MCF 10A (cell line): ENCODE data around the gene KLF14. TPM values are rescaled to one million over a fixed set of nuclear protein-coding genes. Genes with fewer than 3 reads are reported as not detected.

ENCODE experiments used
- BruUV-seq: library from RNA; stranded (reverse); fragments of 400-500 nt; replicated peaks from 2 replicates; lab custom pipeline; 2021; lab: Mats Ljungman, UMichigan
- CTCF ChIA-PET: fragments of 300-600 bp; sonication (Branson Sonifier 250); formaldehyde crosslinking; extraction: SDS; loops from one replicate; lab custom pipeline; 2021; ENCODE audit warnings: antibody characterized with exemption, inconsistent platforms; lab: Yijun Ruan, JAX
- POLR2A ChIA-PET: fragments of 300-600, 350-650 bp; sonication (Branson Sonifier 250); formaldehyde crosslinking; extraction: SDS; loops from one replicate; lab custom pipeline; 2020; ENCODE audit warnings: antibody characterized with exemption, inconsistent platforms; lab: Yijun Ruan, JAX
- DNase-seq: peaks from one replicate; pipeline ENCODE4 v3.0.0-alpha.2; 2018; ENCODE audit not compliant: unreplicated experiment
- H3K27ac Mint-ChIP-seq: one replicate; pipeline ENCODE4 v1.8.0; 2022; ENCODE audit warnings: mild to moderate bottlenecking, low read depth, mixed read lengths; ENCODE audit not compliant: unreplicated experiment
- H3K27me3 Mint-ChIP-seq: one replicate; pipeline ENCODE4 v1.8.0; 2022; ENCODE audit warnings: mixed read lengths; ENCODE audit not compliant: insufficient read depth, unreplicated experiment
- H3K36me3 Mint-ChIP-seq: one replicate; pipeline ENCODE4 v1.8.0; 2022; ENCODE audit warnings: mild to moderate bottlenecking, moderate library complexity, mixed read lengths; ENCODE audit not compliant: insufficient read depth, unreplicated experiment
- H3K4me1 Mint-ChIP-seq: one replicate; pipeline ENCODE4 v1.8.0; 2022; ENCODE audit warnings: mixed read lengths; ENCODE audit not compliant: insufficient read depth, unreplicated experiment
- H3K4me3 Mint-ChIP-seq: one replicate; pipeline ENCODE4 v1.8.0; 2022; ENCODE audit warnings: mild to moderate bottlenecking, moderate library complexity, mixed read lengths; ENCODE audit not compliant: unreplicated experiment
- H3K9me3 Mint-ChIP-seq: one replicate; pipeline ENCODE4 v1.8.0; 2022; ENCODE audit warnings: mixed read lengths; ENCODE audit not compliant: unreplicated experiment
- CTCF ChIP-seq: fragments of 200-600 bp; IDR thresholded peaks from one replicate; pipeline ENCODE4 v1.8.0; 2022; ENCODE audit warnings: antibody characterized with exemption, mild to moderate bottlenecking; ENCODE audit not compliant: unreplicated experiment
- intact Hi-C: fragments of 100-400 bp; cut with micrococcal nuclease; formaldehyde crosslinking; loops from 2 replicates; pipeline ENCODE4 v1.14.1; 2022
- total RNA-seq: library from RNA; stranded (reverse); gene quantifications from 2 replicates; pipeline ENCODE4 v1.2.3, GENCODE V29; 2022

The KLF14 gene
- total RNA-seq, 1 experiment from 2014 or later = not detected

DNA sequence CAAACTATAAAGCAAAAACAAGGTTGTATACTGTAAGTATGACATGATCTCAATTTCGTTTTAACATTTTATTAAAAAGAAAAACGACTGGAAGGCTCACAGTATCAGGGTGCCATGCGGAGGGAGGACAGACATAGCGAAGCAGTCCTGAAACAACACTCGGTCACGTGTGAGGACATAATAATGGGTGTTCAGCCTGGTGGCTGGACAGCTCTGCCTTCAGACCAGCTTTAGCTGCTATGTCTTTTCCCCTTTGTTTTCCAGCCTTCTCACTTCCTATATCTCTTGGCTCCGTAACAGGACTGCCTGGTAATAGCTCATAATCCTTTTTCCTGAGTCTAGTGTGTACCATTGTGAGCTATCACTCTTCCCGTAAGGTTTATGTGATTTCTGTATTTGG is 18.4 kb upstream of the KLF14 start:
- Mint-ChIP-seq H3K36me3 (no peaks in the 10 kb centered on the region), H3K4me3 (no peak overlapping the region), H3K27ac (no peak overlapping the region), H3K27me3 (peaks cover 77% of the 10 kb centered on the region), H3K9me3 (no peaks in the 10 kb centered on the region), H3K4me1 (no peaks in the 10 kb centered on the region)
- intact Hi-C loops = no loop called here
- BruUV-seq = no TSS peak
- TF ChIP-seq CTCF = no peak
- ChIA-PET CTCF (no interaction called here), POLR2A (interaction anchor here (0.7 kb wide), 1 partner anchor 683 kb away, joined by 3 read pairs; no protein-coding TSS in a partner anchor)
- no peak for DNase-seq

DNA sequence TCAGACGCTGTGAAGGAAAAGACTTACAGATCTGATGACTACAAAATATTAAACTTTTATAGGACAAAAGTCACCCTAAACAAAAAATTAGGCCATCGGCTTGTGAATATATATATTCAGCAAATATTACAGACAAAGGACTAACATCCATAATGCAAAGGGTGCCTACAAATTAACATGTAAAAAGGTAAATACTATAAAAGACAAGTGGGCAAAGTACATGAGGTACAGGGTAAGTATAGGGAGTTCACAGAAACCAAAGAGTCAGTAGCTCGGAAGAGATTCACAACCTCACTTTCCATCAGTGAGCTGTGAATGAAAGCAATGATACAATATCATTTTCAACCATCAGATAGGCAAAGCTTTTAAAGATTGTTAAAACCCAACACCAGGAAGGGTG is 16.7 kb upstream of the KLF14 start:
- H3K9me3 Mint-ChIP-seq = no peaks in the 10 kb centered on the region
- POLR2A ChIA-PET = interaction anchor here (1.3 kb wide), 1 partner anchor 10 kb away, joined by 3 read pairs; no protein-coding TSS in a partner anchor
- no TSS peak for BruUV-seq

DNA sequence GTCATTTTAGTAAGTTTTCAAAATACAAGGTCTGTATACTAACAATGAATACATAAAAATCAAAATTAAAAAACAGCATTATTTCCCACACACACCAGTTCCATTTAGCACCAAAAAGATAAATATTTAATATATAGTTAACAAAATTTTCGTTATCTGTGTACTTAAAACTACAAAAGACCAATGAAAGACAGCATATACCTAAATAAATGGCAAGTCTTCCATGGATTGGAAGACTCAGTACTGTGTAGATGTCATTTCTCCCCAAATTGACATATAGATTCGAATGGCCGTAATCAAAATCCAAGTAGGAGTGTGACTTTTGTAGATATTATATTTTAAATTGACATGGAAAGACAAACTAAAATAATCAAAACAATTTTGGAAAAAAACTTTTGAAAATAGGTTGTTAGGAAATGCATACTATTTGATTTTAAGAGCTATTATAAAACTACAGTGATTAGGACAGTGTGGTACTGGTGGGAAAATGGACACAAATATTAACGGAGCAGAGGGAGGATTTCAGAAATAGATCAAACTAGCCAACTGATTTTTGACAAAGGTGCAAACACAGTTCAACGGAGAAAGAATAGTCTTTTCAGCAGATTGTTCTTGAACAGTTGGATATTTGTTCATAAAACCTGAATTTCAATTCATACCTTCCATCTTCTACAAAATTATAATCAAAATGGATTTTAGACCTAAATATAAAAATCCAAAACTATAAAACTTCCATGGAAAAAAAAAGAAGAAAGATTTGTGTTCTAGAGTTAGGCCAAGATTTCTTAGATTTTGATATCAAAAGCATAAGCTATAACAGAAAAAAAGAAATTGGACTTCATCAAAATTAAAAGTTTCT is 14.8 kb upstream of the KLF14 start:
- no peak overlapping the region for H3K27ac Mint-ChIP-seq
- H3K9me3 Mint-ChIP-seq = no peaks in the 10 kb centered on the region
- intact Hi-C loops = no loop called here
- TF ChIP-seq CTCF = no peak
- ChIA-PET CTCF (no interaction called here), POLR2A (no interaction called here)
- no peaks in the 10 kb centered on the region for H3K4me1 Mint-ChIP-seq
- DNase-seq = no peak
- BruUV-seq = no TSS peak
- H3K27me3 Mint-ChIP-seq = peaks cover 95% of the 10 kb centered on the region
- no peaks in the 10 kb centered on the region for H3K36me3 Mint-ChIP-seq
- H3K4me3 Mint-ChIP-seq = no peak overlapping the region

More for the DNA sequence above, 16.7 kb upstream of the KLF14 start:
- no peak for DNase-seq
- CTCF ChIA-PET = no interaction called here
- H3K4me3 Mint-ChIP-seq = no peak overlapping the region
- H3K4me1 Mint-ChIP-seq = no peaks in the 10 kb centered on the region
- intact Hi-C loops = no loop called here
- no peak for TF ChIP-seq CTCF
- H3K27ac Mint-ChIP-seq = no peak overlapping the region
- H3K27me3 Mint-ChIP-seq = peaks cover 94% of the 10 kb centered on the region
- H3K36me3 Mint-ChIP-seq = no peaks in the 10 kb centered on the region

GRCh38 chr7:130741331-130741995 is 7.5 kb upstream of the KLF14 start:
- ChIA-PET POLR2A (interaction anchor here (1.1 kb wide), 1 partner anchor 10 kb away, joined by 3 read pairs; no protein-coding TSS in a partner anchor), CTCF (interaction anchor here (0.5 to 1.2 kb wide), 4 partner anchors 15 to 53 kb away, joined by 3 to 5 read pairs (median 4); no protein-coding TSS in a partner anchor)
- H3K27me3 Mint-ChIP-seq = peaks cover 48% of the 10 kb centered on the region
- intact Hi-C loops = no loop called here
- BruUV-seq = no TSS peak
- TF ChIP-seq CTCF = no peak
- DNase-seq = no peak
- H3K27ac Mint-ChIP-seq = no peak overlapping the region
- H3K36me3 Mint-ChIP-seq = no peaks in the 10 kb centered on the region
- no peaks in the 10 kb centered on the region for H3K9me3 Mint-ChIP-seq
- no peaks in the 10 kb centered on the region for H3K4me1 Mint-ChIP-seq
- no peak overlapping the region for H3K4me3 Mint-ChIP-seq
